ENCODE data around the gene HOXC13.

HOXC13 gene

GRCh38 chr12:53995378-53996239 is 57.0 kb downstream of the HOXC13 start:
- TF ChIP-seq CTCF (IDR thresholded peaks at IDR 0.05): no peak
